B cell (primary cell): ENCODE data around the gene NDST1. TPM values are rescaled to one million over a fixed set of nuclear protein-coding genes. Genes with fewer than 3 reads are reported as not detected.

Experiments used
- ATAC-seq: fragments of 200-7000 bp; cut with Tn5 transposase; one replicate; pipeline ENCODE4 v1.10.0; 2021; ENCODE audit warnings: low read depth, mild to moderate bottlenecking, moderate number of reproducible peaks, moderate library complexity
- CTCF ChIA-PET: fragments of 350-600 bp; sonication (Branson Sonifier 250); formaldehyde crosslinking; loops from one replicate; lab custom pipeline; 2021; ENCODE audit warnings: antibody characterized with exemption, inconsistent platforms; lab: Charles Lee
- POLR2A ChIA-PET: fragments of 350-600 bp; sonication (Branson Sonifier 250); formaldehyde crosslinking; loops from one replicate; lab custom pipeline; 2021; ENCODE audit warnings: antibody characterized with exemption; lab: Charles Lee
- DNase-seq: peaks from one replicate; pipeline ENCODE4 v3.0.0; 2013
- H2AFZ ChIP-seq: 2 replicates; pipeline ENCODE4 v1.6.1; 2012; ENCODE audit warnings: mild to moderate bottlenecking, low read depth, low read length; ENCODE audit not compliant: insufficient read depth, poor library complexity, severe bottlenecking
- H3K27ac ChIP-seq, 2 donors: 1 replicate in 1 of 2; 2 replicates in 1 of 2; pipeline ENCODE4 v1.5.1; 2012 to 2013; ENCODE audit warnings: low read length in 2 of 2, mild to moderate bottlenecking in 2 of 2, moderate library complexity in 1 of 2
- H3K27me3 ChIP-seq, 4 experiments: fragments of 200-600 bp in 1 of 4; sonication (generic) in 1 of 4; replicated peaks in 1 of 4; 1 replicate in 2 of 4; 2 replicates in 2 of 4; pipeline versions ENCODE4 v1.6.1 to v1.7.0; 2013 to 2016; ENCODE audit warnings: low read length in 3 of 4, mild to moderate bottlenecking in 2 of 4, mixed read lengths in 1 of 4, moderate library complexity in 1 of 4; ENCODE audit not compliant: insufficient read depth in 4 of 4, control insufficient read depth in 3 of 4; ENCODE audit errors: control extremely low read depth in 1 of 4
- H3K36me3 ChIP-seq, 2 experiments: replicated peaks in 1 of 2; 1 replicate in 1 of 2; 2 replicates in 1 of 2; pipeline versions ENCODE4 v1.6.1 to v1.7.1; 2013; ENCODE audit warnings: low read length in 1 of 2; ENCODE audit not compliant: insufficient read depth in 2 of 2, control insufficient read depth in 1 of 2; ENCODE audit errors: control extremely low read depth in 1 of 2, extremely low read depth in 1 of 2
- H3K4me1 ChIP-seq, 2 donors: fragments of 200-600 bp in 1 of 2; sonication (generic) in 1 of 2; 1 replicate in 1 of 2; 2 replicates in 1 of 2; pipeline versions ENCODE4 v1.5.1 to v1.6.1; 2013 to 2017; ENCODE audit warnings: low read length in 2 of 2; ENCODE audit not compliant: control insufficient read depth in 2 of 2, insufficient read depth in 2 of 2
- H3K4me2 ChIP-seq: replicated peaks from 2 replicates; pipeline ENCODE3; 2012; ENCODE audit warnings: mild to moderate bottlenecking, low read depth, low read length; ENCODE audit not compliant: poor library complexity, severe bottlenecking
- H3K4me3 ChIP-seq, 5 experiments: fragments of 200-600 bp in 1 of 5; sonication (generic) in 1 of 5; 1 replicate in 3 of 5; 2 replicates in 2 of 5; pipeline versions ENCODE4 v1.5.1 to v1.7.0; 2011 to 2016; ENCODE audit warnings: low read length in 4 of 5, mild to moderate bottlenecking in 4 of 5, low read depth in 2 of 5, control low read depth in 1 of 5, moderate library complexity in 1 of 5; ENCODE audit not compliant: insufficient read depth in 1 of 5; ENCODE audit errors: control extremely low read depth in 1 of 5, extremely low read depth in 1 of 5
- H3K79me2 ChIP-seq: fragments of 200-600 bp; sonication (generic); one replicate; pipeline ENCODE4 v1.6.0; 2016; ENCODE audit warnings: low read length; ENCODE audit not compliant: control insufficient read depth, insufficient read depth
- H3K9ac ChIP-seq: fragments of 200-600 bp; sonication (generic); 2 replicates; pipeline ENCODE4 v1.6.1; 2017; ENCODE audit warnings: mild to moderate bottlenecking, low read length, moderate library complexity
- H3K9me3 ChIP-seq, 3 donors: one replicate each; pipeline versions ENCODE4 v1.6.1 to v1.7.1; 2013; ENCODE audit warnings: low read length in 2 of 3; ENCODE audit not compliant: control insufficient read depth in 2 of 3, insufficient read depth in 1 of 3; ENCODE audit errors: control extremely low read depth in 1 of 3
- H4K20me1 ChIP-seq: 2 replicates; pipeline ENCODE4 v1.6.0; 2012; ENCODE audit warnings: mild to moderate bottlenecking, low read length; ENCODE audit not compliant: insufficient read depth, control insufficient read depth, poor library complexity, severe bottlenecking
- H3K27ac Mint-ChIP-seq: one replicate; pipeline ENCODE4 v1.8.0; 2021; ENCODE audit warnings: mixed read lengths
- H3K27me3 Mint-ChIP-seq: one replicate; pipeline ENCODE4 v1.8.0; 2021; ENCODE audit warnings: mixed read lengths
- H3K4me1 Mint-ChIP-seq: one replicate; pipeline ENCODE4 v1.8.0; 2021; ENCODE audit warnings: mixed read lengths
- H3K4me3 Mint-ChIP-seq: one replicate; pipeline ENCODE4 v1.8.0; 2021; ENCODE audit warnings: mixed read lengths
- H3K9me3 Mint-ChIP-seq: one replicate; pipeline ENCODE4 v1.8.0; 2022; ENCODE audit warnings: mixed read lengths; ENCODE audit not compliant: insufficient read depth
- CTCF ChIP-seq: fragments of 200-600 bp; IDR thresholded peaks from one replicate; pipeline ENCODE4 v1.8.0; 2022; ENCODE audit warnings: antibody characterized with exemption, mild to moderate bottlenecking
- EZH2 ChIP-seq: IDR thresholded peaks from 2 replicates; pipeline ENCODE4 v1.6.1; 2012; ENCODE audit warnings: borderline replicate concordance, low read depth, mild to moderate bottlenecking, moderate library complexity, low read length; ENCODE audit not compliant: insufficient read depth, poor library complexity, severe bottlenecking
- WGBS: methylation state at CpG from one replicate; pipeline ENCODE4 v1.1.5; 2013; ENCODE audit warnings: missing lambda C conversion rate; ENCODE audit not compliant: insufficient coverage; 5-methylcytosine and 5-hydroxymethylcytosine counted together
- intact Hi-C: fragments of 100-400 bp; cut with micrococcal nuclease; formaldehyde crosslinking; loops from one replicate; pipeline ENCODE4 v1.10.0; 2022
- polyA plus RNA-seq: library from polyadenylated mRNA; depleted of rRNA; stranded (reverse); fragments of >200 nt; gene quantifications from 2 replicates; pipeline ENCODE4 v1.2.3, GENCODE V29; 2012
- total RNA-seq, 2 donors: library from RNA; stranded (reverse); fragments of 120-200 nt in 1 of 2; gene quantifications; 1 replicate in 1 of 2; 2 replicates in 1 of 2; pipeline versions ENCODE4 v1.2.3 to v1.2.4, GENCODE V29; 2013 to 2022

Gene NDST1
- total and polyA plus RNA-seq, 2 donors (not counting 1 experiment from before 2014, with no cell fraction given), result 4.3 to 7.0 TPM

GRCh38 chr5:150525781-150526180 is 17.9 kb downstream of the NDST1 start:
- ChIA-PET POLR2A (no interaction called here), CTCF (interaction anchor here (0.5 to 6.1 kb wide), 7 partner anchors 10 to 165 kb away, joined by 4 to 126 read pairs (median 4); no protein-coding TSS in a partner anchor)
- Histone ChIP-seq H3K27me3 (no peaks in the 10 kb centered on the region), H3K4me3 (no peak overlapping the region), H3K27ac (no peak overlapping the region), H4K20me1 (no peaks in the 10 kb centered on the region), H3K9ac (no peak overlapping the region), H3K79me2 (no peaks in the 10 kb centered on the region), H3K4me2 (no peak overlapping the region), H3K4me1 (no peaks in the 10 kb centered on the region), H3K9me3 (no peaks in the 10 kb centered on the region), H2AFZ (no peak overlapping the region), H3K36me3 (no peaks in the 10 kb centered on the region)
- Mint-ChIP-seq H3K4me1 (no peaks in the 10 kb centered on the region), H3K27me3 (no peaks in the 10 kb centered on the region), H3K9me3 (no peaks in the 10 kb centered on the region), H3K27ac (no peak overlapping the region), H3K4me3 (no peak overlapping the region)
- ATAC-seq (no peak), DNase-seq (no peak)
- TF ChIP-seq EZH2, result no peak
- TF ChIP-seq CTCF, result no peak
- intact Hi-C loops, result no loop called here

GRCh38 chr5:150527038-150527437 is 19.1 kb downstream of the NDST1 start:
- Histone ChIP-seq H3K4me3 (no peak overlapping the region), H4K20me1 (no peaks in the 10 kb centered on the region), H3K4me1 (no peaks in the 10 kb centered on the region), H3K27ac (no peak overlapping the region), H2AFZ (no peak overlapping the region), H3K79me2 (no peaks in the 10 kb centered on the region), H3K9me3 (no peaks in the 10 kb centered on the region), H3K27me3 (no peaks in the 10 kb centered on the region), H3K4me2 (no peak overlapping the region), H3K9ac (no peak overlapping the region), H3K36me3 (no peaks in the 10 kb centered on the region)
- Mint-ChIP-seq H3K27me3 (no peaks in the 10 kb centered on the region), H3K9me3 (no peaks in the 10 kb centered on the region), H3K27ac (no peak overlapping the region), H3K4me3 (no peak overlapping the region), H3K4me1 (no peaks in the 10 kb centered on the region)
- DNase-seq (no peak), ATAC-seq (no peak)
- POLR2A ChIA-PET, result no interaction called here
- intact Hi-C loops, result no loop called here
- no peak for TF ChIP-seq CTCF
- TF ChIP-seq EZH2, result no peak
- CTCF ChIA-PET, result interaction anchor here (1.4 to 6.1 kb wide), 2 partner anchors 35 to 69 kb away, joined by 4 to 126 read pairs; no protein-coding TSS in a partner anchor
- WGBS, result 100% methylated on average over 3 of the region's 8 CpGs
